GM19239 (cell line): ENCODE results near the gene SHE.

Source experiments
- DNase-seq: peaks from one replicate; pipeline ENCODE4 v3.0.0; 2011; ENCODE audit warnings: low spot score; ENCODE audit not compliant: insufficient read length
- FAIRE-seq: peaks from 2 replicates; lab custom pipeline; 2011; peaks lifted over from hg19 to GRCh38; lab: Jason Lieb, UNC

The SHE gene

GRCh38 chr1:154429841-154430611, 72.2 kb downstream of the SHE start:
- DNase-seq (no peak), FAIRE-seq (no peak)
